ENCODE measurements around the gene MCF2L. TPM values are rescaled to one million over a fixed set of nuclear protein-coding genes. Genes with fewer than 3 reads are reported as not detected.

Gene MCF2L, protein sequence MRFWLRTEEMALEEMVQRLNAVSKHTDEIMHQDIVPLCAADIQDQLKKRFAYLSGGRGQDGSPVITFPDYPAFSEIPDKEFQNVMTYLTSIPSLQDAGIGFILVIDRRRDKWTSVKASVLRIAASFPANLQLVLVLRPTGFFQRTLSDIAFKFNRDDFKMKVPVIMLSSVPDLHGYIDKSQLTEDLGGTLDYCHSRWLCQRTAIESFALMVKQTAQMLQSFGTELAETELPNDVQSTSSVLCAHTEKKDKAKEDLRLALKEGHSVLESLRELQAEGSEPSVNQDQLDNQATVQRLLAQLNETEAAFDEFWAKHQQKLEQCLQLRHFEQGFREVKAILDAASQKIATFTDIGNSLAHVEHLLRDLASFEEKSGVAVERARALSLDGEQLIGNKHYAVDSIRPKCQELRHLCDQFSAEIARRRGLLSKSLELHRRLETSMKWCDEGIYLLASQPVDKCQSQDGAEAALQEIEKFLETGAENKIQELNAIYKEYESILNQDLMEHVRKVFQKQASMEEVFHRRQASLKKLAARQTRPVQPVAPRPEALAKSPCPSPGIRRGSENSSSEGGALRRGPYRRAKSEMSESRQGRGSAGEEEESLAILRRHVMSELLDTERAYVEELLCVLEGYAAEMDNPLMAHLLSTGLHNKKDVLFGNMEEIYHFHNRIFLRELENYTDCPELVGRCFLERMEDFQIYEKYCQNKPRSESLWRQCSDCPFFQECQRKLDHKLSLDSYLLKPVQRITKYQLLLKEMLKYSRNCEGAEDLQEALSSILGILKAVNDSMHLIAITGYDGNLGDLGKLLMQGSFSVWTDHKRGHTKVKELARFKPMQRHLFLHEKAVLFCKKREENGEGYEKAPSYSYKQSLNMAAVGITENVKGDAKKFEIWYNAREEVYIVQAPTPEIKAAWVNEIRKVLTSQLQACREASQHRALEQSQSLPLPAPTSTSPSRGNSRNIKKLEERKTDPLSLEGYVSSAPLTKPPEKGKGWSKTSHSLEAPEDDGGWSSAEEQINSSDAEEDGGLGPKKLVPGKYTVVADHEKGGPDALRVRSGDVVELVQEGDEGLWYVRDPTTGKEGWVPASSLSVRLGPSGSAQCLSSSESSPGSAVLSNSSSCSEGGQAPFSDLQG
- 10 to 100 TPM; 18.0 to 47.5 (median 27.4) TPM for total RNA-seq
- polyA plus RNA-seq = 33.2 TPM
- long read RNA-seq, donor 1, transcript MCF2L-221 (4 exons, 3,027 nt) = major isoform, 6 of 39 reads
- long read RNA-seq, donor 1, partial matches to known transcripts = 17 of 39 reads
- long read RNA-seq, donor 1, other reads (novel, unspliced or antisense) = 12 of 39 reads
- long read RNA-seq, donor 2, partial matches to known transcripts = 4 of 6 reads
- long read RNA-seq, donor 2, other reads (novel, unspliced or antisense) = 2 of 6 reads
- long read RNA-seq, donor 3, partial matches to known transcripts = 1 of 1 reads
- long read RNA-seq, donor 3, other reads (novel, unspliced or antisense) = 0 of 1 reads
- long read RNA-seq, donor 4, partial matches to known transcripts = 7 of 19 reads
- long read RNA-seq, donor 4, other reads (novel, unspliced or antisense) = 9 of 19 reads

DNA sequence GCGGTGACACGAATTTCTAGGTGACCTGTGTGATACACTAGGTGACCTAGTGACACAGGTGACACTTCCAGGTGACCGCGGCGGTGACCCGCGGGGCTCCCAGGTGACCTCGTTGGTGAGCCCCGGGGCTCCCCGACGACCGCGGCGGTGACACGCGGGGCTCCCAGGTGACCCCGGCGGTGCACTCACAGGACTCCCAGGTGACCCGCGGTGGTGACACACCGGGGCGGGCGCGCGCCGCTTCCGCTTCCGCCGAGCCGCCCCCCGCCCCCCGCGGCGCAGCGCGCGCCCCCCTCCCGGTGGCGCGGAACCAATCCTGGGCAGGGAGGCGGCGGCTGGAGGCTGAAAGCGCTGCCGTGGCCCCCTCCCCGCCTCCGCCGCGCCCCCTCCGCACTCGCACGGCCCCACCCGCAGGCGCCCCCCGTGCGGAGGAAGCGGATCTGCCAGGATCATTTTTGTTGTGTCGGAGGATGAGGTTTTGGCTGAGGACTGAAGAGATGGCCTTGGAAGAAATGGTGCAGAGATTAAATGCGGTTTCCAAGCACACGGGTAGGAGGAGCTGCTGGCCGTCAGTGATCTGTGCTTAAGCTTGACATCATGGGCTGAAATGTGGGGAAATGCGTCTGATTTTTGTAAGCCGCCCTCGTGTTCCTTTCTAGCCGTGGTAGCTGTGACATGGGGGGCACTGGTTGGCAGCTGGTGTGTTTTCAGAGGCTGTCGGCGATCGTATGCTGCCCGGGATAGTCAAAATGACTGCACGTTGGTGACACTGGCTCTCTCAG is at the start of gene MCF2L:
MCF2L (plus strand) TSS at position 305 of the 782 bp plus-strand sequence; CDS start at position 471, 166 bp downstream.
- H3K4me1 ChIP-seq (ENCODE audit: control insufficient read depth, insufficient read depth, low read length) = no peaks in the 10 kb centered on the region
- WGBS = 1% methylated on average over 69 of the region's 69 CpGs
- DNase-seq (peak in 2 of 3 donors; percentile 67 to 73), ATAC-seq (peak; percentile 60 to 63)
- H3K27me3 ChIP-seq (ENCODE audit: control insufficient read depth, insufficient read depth) = no peaks in the 10 kb centered on the region
- H3K27ac ChIP-seq (ENCODE audit: low read length) = peak within 1 kb of the TSS; percentile 48
- H3K4me3 ChIP-seq (ENCODE audit: low read length) = peak within 1 kb of the TSS; percentile 59
- H3K9me3 ChIP-seq (ENCODE audit: control insufficient read depth, low read length) = no peaks in the 10 kb centered on the region
- intact Hi-C loops (cut with DNase I) = no loop called here

DNA sequence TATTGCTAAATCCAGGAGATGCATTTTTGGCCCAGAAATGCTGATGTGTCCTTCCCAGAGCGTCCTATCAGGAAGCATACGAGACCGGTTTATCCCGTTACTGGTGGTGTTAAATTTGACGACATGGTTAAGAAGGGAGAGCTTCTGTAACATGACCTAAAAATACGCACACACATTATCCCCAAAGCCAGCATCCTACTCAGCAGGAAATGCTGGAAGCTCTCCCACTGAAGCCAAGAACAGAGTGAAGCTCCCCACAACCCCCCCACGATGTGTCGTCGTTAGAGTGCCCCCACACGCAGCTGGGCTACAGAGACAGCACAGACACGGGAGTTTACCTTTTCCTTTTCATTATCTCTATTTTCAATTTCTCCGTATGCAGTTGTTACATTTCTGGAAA is 45.1 kb upstream of the MCF2L start:
- no peak overlapping the region for H3K4me3 ChIP-seq (ENCODE audit: low read length)
- 47% methylated on average over 12 of the region's 12 CpGs for WGBS
- H3K9me3 ChIP-seq (ENCODE audit: control insufficient read depth, low read length) = no peaks in the 10 kb centered on the region
- H3K27me3 ChIP-seq (ENCODE audit: control insufficient read depth, insufficient read depth) = no peaks in the 10 kb centered on the region
- no peak for DNase-seq
- intact Hi-C loops (cut with DNase I) = no loop called here
- no peak overlapping the region for H3K27ac ChIP-seq (ENCODE audit: low read length)
- H3K4me1 ChIP-seq (ENCODE audit: control insufficient read depth, insufficient read depth, low read length) = no peaks in the 10 kb centered on the region
- no peak for ATAC-seq

DNA sequence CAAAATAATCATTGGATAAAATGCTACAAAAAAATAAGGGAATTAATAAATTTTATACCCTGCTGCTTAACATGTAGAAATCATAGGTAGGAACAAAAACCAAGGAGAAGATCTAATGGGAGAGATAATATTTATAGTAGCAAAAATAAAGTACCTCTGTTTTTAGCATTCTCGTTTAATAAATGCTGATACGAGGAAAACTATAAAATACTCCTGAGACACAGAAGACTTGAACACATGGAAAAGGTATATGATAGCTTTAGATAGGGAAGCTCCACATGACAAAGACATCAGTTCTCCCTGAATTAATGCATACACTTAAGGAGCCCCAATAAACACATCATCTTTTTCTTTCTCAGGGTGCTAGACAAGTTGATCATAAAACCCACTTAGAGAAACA is 44.6 kb upstream of the MCF2L start:
- H3K4me3 ChIP-seq (ENCODE audit: low read length) = no peak overlapping the region
- ATAC-seq = no peak
- no peaks in the 10 kb centered on the region for H3K9me3 ChIP-seq (ENCODE audit: control insufficient read depth, low read length)
- 73% methylated on average over 2 of the region's 2 CpGs for WGBS
- H3K27me3 ChIP-seq (ENCODE audit: control insufficient read depth, insufficient read depth) = no peaks in the 10 kb centered on the region
- no peak overlapping the region for H3K27ac ChIP-seq (ENCODE audit: low read length)
- no peak for DNase-seq
- intact Hi-C loops (cut with DNase I) = no loop called here
- H3K4me1 ChIP-seq (ENCODE audit: control insufficient read depth, insufficient read depth, low read length) = no peaks in the 10 kb centered on the region

DNA sequence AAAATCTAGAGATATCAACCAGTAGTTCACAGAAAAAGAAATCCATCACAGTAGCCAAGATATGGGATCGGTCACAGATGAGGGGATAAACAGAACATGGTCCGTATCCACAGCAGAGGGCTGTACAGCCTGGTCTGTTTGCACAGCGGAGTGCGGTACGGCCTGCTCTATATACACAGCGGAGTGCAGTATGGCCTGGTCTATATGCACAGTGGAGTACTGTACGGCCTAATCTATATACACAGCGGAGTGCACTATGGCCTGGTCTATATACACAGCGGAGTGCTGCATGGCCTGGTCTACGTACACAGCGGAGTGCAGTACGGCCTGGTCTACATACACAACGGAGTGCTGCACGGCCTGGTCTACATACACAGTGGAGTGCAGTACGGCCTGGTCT is 43.0 kb upstream of the MCF2L start:
- DNase-seq (no peak), ATAC-seq (no peak)
- Histone ChIP-seq H3K4me3 (ENCODE audit: low read length) (no peak overlapping the region), H3K9me3 (ENCODE audit: control insufficient read depth, low read length) (no peaks in the 10 kb centered on the region), H3K27me3 (ENCODE audit: control insufficient read depth, insufficient read depth) (no peaks in the 10 kb centered on the region), H3K27ac (ENCODE audit: low read length) (no peak overlapping the region), H3K4me1 (ENCODE audit: control insufficient read depth, insufficient read depth, low read length) (no peaks in the 10 kb centered on the region)
- intact Hi-C loops (cut with DNase I) = no loop called here
- WGBS = 91% methylated on average over 15 of the region's 15 CpGs

DNA sequence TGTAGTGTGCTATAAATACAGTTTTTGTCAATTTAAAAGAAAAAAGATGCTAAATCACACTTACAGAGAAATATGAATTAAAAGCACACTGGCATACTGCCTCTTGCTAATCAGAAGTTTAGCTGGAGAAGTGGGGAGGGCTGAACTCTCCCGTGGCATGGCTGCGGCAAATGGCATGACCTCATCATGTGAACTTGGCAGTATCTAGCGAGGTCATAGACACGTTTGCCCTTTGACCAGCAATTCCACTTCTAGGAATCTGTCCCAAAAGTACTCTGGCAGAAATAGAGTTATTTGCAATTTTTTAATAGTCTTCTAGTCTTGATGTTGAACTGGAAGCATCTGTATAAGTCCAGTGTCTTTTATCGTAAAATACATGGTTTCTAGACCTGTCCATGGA is 42.0 kb upstream of the MCF2L start:
- Histone ChIP-seq H3K9me3 (ENCODE audit: control insufficient read depth, low read length) (no peaks in the 10 kb centered on the region), H3K4me3 (ENCODE audit: low read length) (no peak overlapping the region), H3K27ac (ENCODE audit: low read length) (no peak overlapping the region), H3K4me1 (ENCODE audit: control insufficient read depth, insufficient read depth, low read length) (no peaks in the 10 kb centered on the region), H3K27me3 (ENCODE audit: control insufficient read depth, insufficient read depth) (no peaks in the 10 kb centered on the region)
- intact Hi-C loops (cut with DNase I) = no loop called here
- DNase-seq = no peak
- WGBS = 68% methylated on average over 5 of the region's 5 CpGs
- no peak for ATAC-seq

DNA sequence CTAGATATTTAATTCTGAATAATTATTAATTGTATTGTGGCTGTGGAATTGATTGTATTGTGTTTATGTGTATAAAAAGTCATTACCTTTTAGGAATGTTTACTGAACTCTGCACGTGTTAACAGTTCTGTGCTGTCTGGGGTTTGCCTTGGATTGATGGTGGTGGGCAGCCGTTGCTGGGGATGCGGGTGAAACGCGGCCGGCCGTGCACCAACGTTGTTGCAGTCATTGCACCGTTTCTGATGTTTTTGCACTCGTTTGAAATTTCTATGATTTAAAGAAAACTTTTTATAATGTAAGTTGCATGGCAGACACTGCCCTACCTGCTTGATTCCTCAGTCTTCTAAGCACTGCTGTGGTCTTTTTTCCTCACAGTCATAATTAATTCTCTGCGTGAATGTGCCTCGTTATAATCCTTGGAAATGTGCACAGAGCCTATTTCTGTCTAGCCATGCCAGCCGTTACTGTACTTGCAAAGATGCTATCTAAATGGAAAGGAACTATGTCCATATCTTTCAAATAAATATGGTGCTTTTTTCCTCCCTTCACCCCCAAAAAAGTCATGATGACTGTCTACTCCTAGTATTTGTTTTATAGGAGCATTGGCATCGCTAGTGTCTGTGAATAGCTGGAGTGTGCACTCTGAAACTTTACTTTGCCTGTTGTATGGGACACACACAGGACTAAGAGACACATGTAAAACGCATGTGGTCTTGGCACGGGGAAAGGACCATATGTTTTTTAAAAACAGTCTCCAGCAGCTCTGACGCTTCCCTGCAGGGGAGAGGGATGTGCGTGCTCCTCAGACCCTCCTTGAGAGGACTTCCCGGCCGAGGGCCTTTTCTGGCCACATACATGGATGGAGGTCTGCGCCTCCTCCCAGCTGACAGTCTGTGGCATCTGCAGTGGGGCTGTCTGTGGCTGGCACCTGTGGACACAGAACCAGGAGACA is 40.7 kb upstream of the MCF2L start:
- no peak overlapping the region for H3K27ac ChIP-seq (ENCODE audit: low read length)
- intact Hi-C loops (cut with DNase I) = no loop called here
- H3K4me1 ChIP-seq (ENCODE audit: control insufficient read depth, insufficient read depth, low read length) = no peaks in the 10 kb centered on the region
- DNase-seq = no peak
- no peaks in the 10 kb centered on the region for H3K9me3 ChIP-seq (ENCODE audit: control insufficient read depth, low read length)
- no peak overlapping the region for H3K4me3 ChIP-seq (ENCODE audit: low read length)
- ATAC-seq = peak in 1 of 2 donors; percentile 9
- no peaks in the 10 kb centered on the region for H3K27me3 ChIP-seq (ENCODE audit: control insufficient read depth, insufficient read depth)
- 63% methylated on average over 21 of the region's 21 CpGs for WGBS

DNA sequence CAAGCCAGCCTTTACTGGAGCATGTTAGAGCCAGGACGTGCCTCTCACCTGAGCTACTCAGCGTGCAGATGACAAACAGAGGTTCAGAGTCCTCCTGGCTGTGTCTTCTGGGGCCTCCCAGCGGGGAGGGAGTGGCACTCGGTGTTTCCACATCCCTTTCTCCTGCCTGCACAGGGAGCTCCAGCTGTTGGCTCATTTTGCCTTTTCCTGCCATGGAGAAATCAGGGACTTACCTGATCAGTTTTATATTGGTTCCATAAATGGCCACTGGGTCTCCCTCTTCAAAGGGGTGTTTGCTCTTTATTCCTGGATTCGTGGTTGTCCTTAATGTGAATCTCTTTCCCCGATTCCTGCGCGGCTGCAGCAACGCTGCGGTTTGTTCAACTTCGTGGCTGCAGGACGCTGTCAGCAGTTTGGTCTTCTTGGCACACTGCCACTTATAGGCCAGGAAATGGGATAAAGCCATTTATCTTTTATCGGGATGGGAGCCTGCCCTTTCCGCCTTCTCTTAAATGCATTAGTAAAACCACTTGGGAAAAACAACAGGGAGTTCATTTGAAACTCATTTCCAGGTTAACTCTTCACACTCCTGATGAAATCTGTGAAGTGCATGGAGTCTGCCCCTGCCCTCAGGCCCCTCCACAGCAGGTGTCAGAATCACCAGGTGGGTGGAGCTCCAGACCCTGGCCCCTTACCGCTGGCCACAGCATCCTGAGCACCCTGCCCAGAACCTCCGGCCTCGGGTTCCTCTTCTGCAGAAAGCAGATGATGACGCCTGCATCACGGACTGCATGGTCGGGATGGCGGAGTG is 39.8 kb upstream of the MCF2L start:
- Histone ChIP-seq H3K4me1 (ENCODE audit: control insufficient read depth, insufficient read depth, low read length) (no peaks in the 10 kb centered on the region), H3K27me3 (ENCODE audit: control insufficient read depth, insufficient read depth) (no peaks in the 10 kb centered on the region), H3K27ac (ENCODE audit: low read length) (no peak overlapping the region), H3K4me3 (ENCODE audit: low read length) (no peak overlapping the region), H3K9me3 (ENCODE audit: control insufficient read depth, low read length) (no peaks in the 10 kb centered on the region)
- ATAC-seq (peak; percentile 31 to 65), DNase-seq (peak in 1 of 3 donors; percentile 62)
- intact Hi-C loops (cut with DNase I) = no loop called here
- whole genome bisulfite sequencing = 19% methylated on average over 21 of the region's 21 CpGs

DNA sequence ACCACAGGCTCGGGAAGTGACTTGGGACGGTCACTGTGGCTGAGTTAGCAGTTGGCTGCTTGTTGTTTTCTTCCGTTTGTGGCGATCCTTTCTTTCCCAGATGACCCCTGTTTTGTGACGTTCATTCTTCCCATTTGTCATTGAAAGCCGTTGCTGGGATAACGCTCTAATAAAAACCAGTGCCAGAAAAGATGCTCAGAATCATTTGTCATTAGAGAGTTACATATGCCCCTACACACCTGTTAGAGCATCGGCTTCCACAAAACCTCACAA is 39.3 kb upstream of the MCF2L start:
- 28% methylated on average over 8 of the region's 8 CpGs for WGBS
- Histone ChIP-seq H3K27ac (ENCODE audit: low read length) (no peak overlapping the region), H3K4me3 (ENCODE audit: low read length) (no peak overlapping the region), H3K4me1 (ENCODE audit: control insufficient read depth, insufficient read depth, low read length) (no peaks in the 10 kb centered on the region), H3K27me3 (ENCODE audit: control insufficient read depth, insufficient read depth) (no peaks in the 10 kb centered on the region), H3K9me3 (ENCODE audit: control insufficient read depth, low read length) (no peaks in the 10 kb centered on the region)
- intact Hi-C loops (cut with DNase I) = no loop called here
- ATAC-seq = no peak
- no peak for DNase-seq

DNA sequence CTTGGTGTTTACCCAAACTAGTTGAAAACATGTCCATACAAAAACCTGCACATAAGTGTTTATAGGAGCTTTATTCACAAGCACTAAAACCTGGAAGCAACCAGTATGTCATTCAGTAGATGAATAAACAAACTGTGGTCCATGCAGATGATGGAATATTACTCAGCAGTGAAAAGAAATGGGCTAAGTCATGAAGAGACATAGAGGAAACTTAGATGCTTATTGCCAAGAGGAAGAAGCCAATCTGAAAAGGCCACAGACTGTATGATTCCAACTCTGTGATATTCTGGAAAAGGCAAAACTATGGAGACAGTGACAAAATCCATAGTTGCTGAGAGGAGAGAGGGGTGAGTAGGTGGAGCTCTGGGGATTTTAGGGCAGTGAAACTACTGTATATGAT is 38.8 kb upstream of the MCF2L start:
- intact Hi-C loops (cut with DNase I) = no loop called here
- Histone ChIP-seq H3K4me3 (ENCODE audit: low read length) (no peak overlapping the region), H3K27ac (ENCODE audit: low read length) (no peak overlapping the region), H3K27me3 (ENCODE audit: control insufficient read depth, insufficient read depth) (no peaks in the 10 kb centered on the region), H3K9me3 (ENCODE audit: control insufficient read depth, low read length) (no peaks in the 10 kb centered on the region), H3K4me1 (ENCODE audit: control insufficient read depth, insufficient read depth, low read length) (no peaks in the 10 kb centered on the region)
- DNase-seq (no peak), ATAC-seq (no peak)

Measured in right cardiac atrium (tissue), 5 donors.